ENCODE results near the gene CCDC146. TPM values are rescaled to one million over a fixed set of nuclear protein-coding genes. Genes with fewer than 3 reads are reported as not detected.

Gene CCDC146
- total RNA-seq, 1 experiment from 2014 or later = 1.1 TPM

DNA sequence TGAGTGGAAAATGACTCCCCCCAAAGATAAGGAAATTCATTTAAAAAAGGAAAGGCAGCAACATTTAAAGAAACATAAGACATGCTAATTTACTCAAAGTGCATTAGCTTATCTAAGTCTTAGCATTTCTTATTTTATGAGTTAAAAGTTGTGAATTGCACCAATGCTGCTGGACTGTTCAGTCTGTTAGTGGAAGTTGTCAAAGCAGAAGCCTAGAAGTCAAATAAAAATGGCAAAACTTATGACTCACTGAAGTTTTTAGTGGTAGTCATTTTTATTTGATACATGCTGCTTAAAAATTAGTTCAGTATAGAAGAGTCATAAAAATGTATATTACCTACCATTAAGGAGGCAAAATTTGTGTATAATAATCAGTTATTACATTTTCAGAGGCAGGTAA, 168.0 kb downstream of the CCDC146 start:
- TF ChIP-seq ELF4 (CRISPR knock-in tag; IDR thresholded peaks at IDR 0.05; ENCODE audit: low read depth) (no peak), TP53 (CRISPR knock-in tag; IDR thresholded peaks at IDR 0.05) (no peak)
- Mint-ChIP-seq H3K9me3 (peaks cover 15% of the 10 kb centered on the region), H3K4me1 (no peaks in the 10 kb centered on the region), H3K4me3 (no peak overlapping the region), H3K27ac (no peak overlapping the region), H3K36me3 (no peaks in the 10 kb centered on the region), H3K27me3 (ENCODE audit: low read depth) (peaks cover 3% of the 10 kb centered on the region)
- no peak for ATAC-seq
- ChIA-PET CTCF (interaction anchor here (1.1 kb wide), 1 partner anchor 43 kb away, joined by 4 read pairs; no protein-coding TSS in a partner anchor), POLR2A (no interaction called here)
- no peak for DNase-seq (ENCODE audit: low spot score)

DNA sequence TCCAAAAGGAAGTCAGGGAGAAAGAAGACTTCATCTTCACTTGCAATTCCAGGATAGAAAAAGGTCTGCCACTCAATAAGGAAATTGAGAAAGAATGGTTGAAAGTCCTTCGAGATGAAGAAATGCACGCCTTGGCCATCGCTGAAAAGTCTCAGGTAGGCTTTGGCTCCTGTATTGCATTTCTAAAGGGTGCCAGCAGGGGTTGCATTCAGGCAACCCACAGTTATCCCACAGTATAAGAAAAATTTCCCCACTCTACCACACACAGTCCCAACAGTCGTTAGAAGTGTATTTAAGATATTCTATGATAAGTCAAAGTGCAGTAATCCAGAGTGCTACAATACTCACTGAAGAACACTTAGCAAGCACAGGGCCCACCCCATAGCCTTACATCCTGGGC, 170.6 kb downstream of the CCDC146 start:
- H3K27ac Mint-ChIP-seq = no peak overlapping the region
- H3K9me3 Mint-ChIP-seq = peaks cover 19% of the 10 kb centered on the region
- CTCF ChIA-PET = no interaction called here
- no peak overlapping the region for H3K4me3 Mint-ChIP-seq
- ATAC-seq (peak; percentile 55; the same call in 1 of the 2 replicates), DNase-seq (ENCODE audit: low spot score) (no peak)
- H3K4me1 Mint-ChIP-seq = no peaks in the 10 kb centered on the region
- H3K36me3 Mint-ChIP-seq = no peaks in the 10 kb centered on the region
- TF ChIP-seq OVOL2 (CRISPR knock-in tag; IDR thresholded peaks at IDR 0.05; ENCODE audit: borderline replicate concordance) (no peak), ZNF396 (CRISPR knock-in tag; IDR thresholded peaks at IDR 0.05; ENCODE audit: borderline replicate concordance) (no peak), ZNF263 (CRISPR knock-in tag; IDR thresholded peaks at IDR 0.05; ENCODE audit: low read depth) (no peak), MAX (CRISPR knock-in tag; IDR thresholded peaks at IDR 0.05) (no peak), ZNF416 (CRISPR knock-in tag; IDR thresholded peaks at IDR 0.05) (no peak), PRDM15 (CRISPR knock-in tag; IDR thresholded peaks at IDR 0.05) (no peak), PRRX2 (CRISPR knock-in tag; IDR thresholded peaks at IDR 0.05) (no peak), FOXJ3 (CRISPR knock-in tag; IDR thresholded peaks at IDR 0.05; ENCODE audit: borderline replicate concordance) (no peak), USF1 (CRISPR knock-in tag; IDR thresholded peaks at IDR 0.05) (no peak), JAZF1 (CRISPR knock-in tag; IDR thresholded peaks at IDR 0.05) (no peak), NR3C1 (CRISPR knock-in tag; conservative IDR thresholded peaks at IDR 0.05; ENCODE audit: low read depth) (no peak), ZSCAN18 (CRISPR knock-in tag; IDR thresholded peaks at IDR 0.05) (no peak)
- POLR2A ChIA-PET = no interaction called here
- H3K27me3 Mint-ChIP-seq (ENCODE audit: low read depth) = no peaks in the 10 kb centered on the region; the same call in none of the 2 replicates

GRCh38 chr7:77295549-77295948, 173.1 kb downstream of the CCDC146 start:
- DNase-seq (ENCODE audit: low spot score) (no peak), ATAC-seq (no peak)
- Mint-ChIP-seq H3K27me3 (ENCODE audit: low read depth) (no peaks in the 10 kb centered on the region), H3K4me3 (no peak overlapping the region), H3K9me3 (peaks cover 16% of the 10 kb centered on the region), H3K4me1 (no peaks in the 10 kb centered on the region), H3K27ac (no peak overlapping the region), H3K36me3 (no peaks in the 10 kb centered on the region)
- CTCF ChIA-PET = no interaction called here
- POLR2A ChIA-PET = no interaction called here
- TF ChIP-seq ETV6 (CRISPR knock-in tag; IDR thresholded peaks at IDR 0.05) = no peak
- TF ChIP-seq ZNF219 (CRISPR knock-in tag; IDR thresholded peaks at IDR 0.05; ENCODE audit: borderline replicate concordance) = no peak
- TF ChIP-seq ARID4B (CRISPR knock-in tag; IDR thresholded peaks at IDR 0.05; ENCODE audit: borderline replicate concordance) = no peak
- no peak for TF ChIP-seq FOXJ3 (CRISPR knock-in tag; IDR thresholded peaks at IDR 0.05; ENCODE audit: borderline replicate concordance)
- TF ChIP-seq ZNF121 (CRISPR knock-in tag; IDR thresholded peaks at IDR 0.05) = no peak
- no peak for TF ChIP-seq OVOL2 (CRISPR knock-in tag; IDR thresholded peaks at IDR 0.05; ENCODE audit: borderline replicate concordance)
- TF ChIP-seq FOXP4 (CRISPR knock-in tag; IDR thresholded peaks at IDR 0.05) = no peak

Measured in WTC11 (cell line).